HG03460 (cell line): Measurements from ENCODE around the gene NMD3.
"Not testable (repeated sequence)": the region's sequence is repeated elsewhere in the genome, so short reads cannot be mapped to it uniquely, and the experiment has no call there.

ENCODE experiments used
- ATAC-seq: cut with Tn5 transposase; IDR thresholded peaks from one replicate; pipeline ENCODE4 v1.9.1; 2021; ENCODE audit not compliant: unreplicated experiment

NMD3 gene

GRCh38 chr3:161274691-161275298 lies 53.7 kb downstream of the NMD3 start:
- ATAC-seq = peak; percentile 85

- ATAC-seq = no peak
Measured at GRCh38 chr3:161275919-161276318, 54.8 kb downstream of the NMD3 start.

GRCh38 chr3:161282387-161282786 lies 61.3 kb downstream of the NMD3 start:
- ATAC-seq = not testable (repeated sequence)

- ATAC-seq = no peak
Measured at GRCh38 chr3:161284989-161285388, 63.9 kb downstream of the NMD3 start.

GRCh38 chr3:161289174-161289573 lies 68.1 kb downstream of the NMD3 start:
- ATAC-seq = no peak

GRCh38 chr3:161291191-161291901 lies 70.2 kb downstream of the NMD3 start:
- no peak for ATAC-seq

- no peak for ATAC-seq
Measured at GRCh38 chr3:161293381-161293780, 72.3 kb downstream of the NMD3 start.

- no peak for ATAC-seq
Measured at GRCh38 chr3:161295325-161295724, 74.2 kb downstream of the NMD3 start.

GRCh38 chr3:161296814-161297213 lies 75.7 kb downstream of the NMD3 start:
- ATAC-seq = no peak
